HCT116 (cell line): Measurements from ENCODE around the gene KBTBD8. TPM values are rescaled to one million over a fixed set of nuclear protein-coding genes. Genes with fewer than 3 reads are reported as not detected.

ENCODE experiments used
- ATAC-seq: fragments of 200-7000 bp; cut with Tn5 transposase; 2 replicates; pipeline ENCODE4 v1.9.1; 2020; ENCODE audit warnings: mild to moderate bottlenecking, moderate library complexity
- BruUV-seq: library from RNA; stranded (reverse); fragments of 400-500 nt; replicated peaks from 2 replicates; lab custom pipeline; 2021; lab: Mats Ljungman, UMichigan
- CTCF ChIA-PET: fragments of 300-600 bp; sonication (Branson Sonifier 250); formaldehyde crosslinking; loops from one replicate; lab custom pipeline; 2021; ENCODE audit warnings: antibody characterized with exemption; lab: Charles Lee
- POLR2A ChIA-PET: fragments of 300-600, 350-600 bp; sonication (Branson Sonifier 250); formaldehyde crosslinking; loops from one replicate; lab custom pipeline; 2021; ENCODE audit warnings: antibody characterized with exemption; lab: Charles Lee
- RAD21 ChIA-PET, 2 experiments: fragments of 300-600 bp; sonication (Branson Sonifier 250); formaldehyde crosslinking; loops; one replicate each; lab custom pipeline; 2023; ENCODE audit warnings: low total read pairs in 2 of 2; ENCODE audit not compliant: uncharacterized antibody in 2 of 2, unreplicated experiment in 2 of 2, low non-redundant PET in 1 of 2; lab: Charles Lee
- DNase-seq: peaks from one replicate; pipeline ENCODE4 v3.0.0-alpha.2; 2010; ENCODE audit warnings: low read depth, low spot score
- H2AFZ ChIP-seq: fragments of 200-600 bp; shearing (Covaris generic), sonication (generic); 2 replicates; pipeline ENCODE4 v1.6.1; 2017; ENCODE audit warnings: low read depth, mixed run types, mixed read lengths, antibody characterized with exemption, low read length; ENCODE audit not compliant: poor library complexity, severe bottlenecking
- H3K27ac ChIP-seq: 2 replicates; pipeline ENCODE4 v1.5.1; 2012; ENCODE audit warnings: low read depth, low read length
- H3K27me3 ChIP-seq: fragments of 200-600 bp; sonication (generic); 2 replicates; pipeline ENCODE4 v1.6.1; 2016; ENCODE audit warnings: mixed run types, low read length, mixed read lengths; ENCODE audit not compliant: insufficient read depth
- H3K36me3 ChIP-seq, 2 experiments: fragments of 200-500 bp in 1 of 2; fragments of 200-600 bp in 1 of 2; sonication (Bioruptor generic) in 1 of 2; sonication (generic) in 1 of 2; 2 replicates each; pipeline versions ENCODE4 v1.5.1 to v1.6.1; 2014 to 2016; ENCODE audit warnings: low read length in 2 of 2, inconsistent platforms in 1 of 2, mixed read lengths in 1 of 2, mixed run types in 1 of 2; ENCODE audit not compliant: insufficient read depth in 2 of 2, control insufficient read depth in 1 of 2
- H3K4me1 ChIP-seq, 2 experiments: fragments of 200-600 bp in 1 of 2; sonication (generic) in 1 of 2; 2 replicates each; pipeline versions ENCODE4 v1.5.1 to v1.6.1; 2012 to 2017; ENCODE audit warnings: low read length in 2 of 2, inconsistent platforms in 1 of 2, mild to moderate bottlenecking in 1 of 2, mixed read lengths in 1 of 2, mixed run types in 1 of 2, moderate library complexity in 1 of 2; ENCODE audit not compliant: insufficient read depth in 2 of 2, control insufficient read depth in 1 of 2
- H3K4me2 ChIP-seq: fragments of 200-600 bp; sonication (generic); 2 replicates; pipeline ENCODE4 v1.6.1; 2017; ENCODE audit warnings: mixed run types, low read length, mixed read lengths
- H3K4me3 ChIP-seq, 2 experiments: fragments of 200-600 bp in 1 of 2; sonication (generic) in 1 of 2; replicated peaks in 1 of 2; 2 replicates each; pipeline ENCODE4 v1.5.1; 2011 to 2016; ENCODE audit warnings: low read length in 2 of 2, control low read depth in 1 of 2, low read depth in 1 of 2, mild to moderate bottlenecking in 1 of 2, mixed read lengths in 1 of 2, mixed run types in 1 of 2
- H3K79me2 ChIP-seq: fragments of 200-600 bp; sonication (generic); 2 replicates; pipeline ENCODE4 v1.6.1; 2017; ENCODE audit warnings: mild to moderate bottlenecking, mixed run types, low read length, moderate library complexity, mixed read lengths; ENCODE audit not compliant: insufficient read depth
- H3K9ac ChIP-seq: fragments of 200-600 bp; sonication (generic); 2 replicates; pipeline ENCODE4 v1.6.1; 2016; ENCODE audit warnings: low read length, mixed read lengths
- H3K9me2 ChIP-seq: fragments of 200-600 bp; sonication (generic), shearing (Covaris generic); 2 replicates; pipeline ENCODE4 v1.6.1; 2017; ENCODE audit warnings: mixed run types, mild to moderate bottlenecking, moderate library complexity; ENCODE audit not compliant: insufficient read depth
- H3K9me3 ChIP-seq, 2 experiments: fragments of 200-500 bp in 1 of 2; fragments of 200-600 bp in 1 of 2; sonication (Bioruptor generic) in 1 of 2; sonication (generic) in 1 of 2; 2 replicates each; pipeline ENCODE4 v1.6.1; 2014 to 2017; ENCODE audit warnings: low read length in 2 of 2, mixed read lengths in 2 of 2, inconsistent platforms in 1 of 2, low read depth in 1 of 2, mild to moderate bottlenecking in 1 of 2, mixed run types in 1 of 2, moderate library complexity in 1 of 2; ENCODE audit not compliant: control insufficient read depth in 1 of 2, insufficient read depth in 1 of 2
- H4K20me1 ChIP-seq: fragments of 200-600 bp; sonication (generic), shearing (Covaris generic); 2 replicates; pipeline ENCODE4 v1.6.1; 2017; ENCODE audit warnings: mixed run types, mild to moderate bottlenecking, moderate library complexity; ENCODE audit not compliant: insufficient read depth
- ATF3 ChIP-seq: IDR thresholded peaks from 2 replicates; pipeline ENCODE4 v1.6.1; 2012
- CBX3 ChIP-seq: IDR thresholded peaks from 2 replicates; pipeline ENCODE4 v1.6.1; 2012; ENCODE audit warnings: low read depth
- CEBPB ChIP-seq: IDR thresholded peaks from 2 replicates; pipeline ENCODE4 v1.6.1; 2012; ENCODE audit warnings: low read depth
- CTCF ChIP-seq, 3 experiments: fragments of 200-600 bp in 1 of 3; sonication (generic) in 1 of 3; IDR thresholded peaks in 2 of 3; conservative IDR thresholded peaks in 1 of 3; 2 replicates each; pipeline ENCODE4 v1.5.1; 2012 to 2017; ENCODE audit warnings: low read depth in 2 of 3, low read length in 2 of 3, antibody characterized with exemption in 1 of 3, borderline replicate concordance in 1 of 3, control low read depth in 1 of 3, mild to moderate bottlenecking in 1 of 3, mixed read lengths in 1 of 3, mixed run types in 1 of 3, moderate library complexity in 1 of 3; ENCODE audit not compliant: insufficient read depth in 1 of 3
- EGR1 ChIP-seq: IDR thresholded peaks from 2 replicates; pipeline ENCODE4 v1.6.1; 2012; ENCODE audit warnings: low read depth
- ELF1 ChIP-seq: IDR thresholded peaks from 2 replicates; pipeline ENCODE4 v1.6.1; 2012; ENCODE audit warnings: low read depth, borderline replicate concordance
- EZH2 ChIP-seq: fragments of 200-600 bp; sonication (generic); IDR thresholded peaks from 2 replicates; pipeline ENCODE4 v1.6.1; 2017; ENCODE audit warnings: antibody characterized with exemption, mixed run types
- EZH2phosphoT487 ChIP-seq: fragments of 200-600 bp; IDR thresholded peaks from 2 replicates; pipeline ENCODE4 v1.6.1; 2018; ENCODE audit warnings: antibody characterized with exemption, borderline replicate concordance
- FOSL1 ChIP-seq: IDR thresholded peaks from 2 replicates; pipeline ENCODE4 v1.6.1; 2012; ENCODE audit warnings: low read depth
- JUND ChIP-seq: IDR thresholded peaks from 2 replicates; pipeline ENCODE4 v1.6.1; 2012
- MAX ChIP-seq: IDR thresholded peaks from 2 replicates; pipeline ENCODE4 v1.6.1; 2012
- POLR2A ChIP-seq: IDR thresholded peaks from 2 replicates; pipeline ENCODE4 v1.7.0; 2011; ENCODE audit warnings: borderline replicate concordance; ENCODE audit not compliant: insufficient read depth, insufficient read length; ENCODE audit errors: extremely low read depth
- POLR2AphosphoS5 ChIP-seq: IDR thresholded peaks from 2 replicates; pipeline ENCODE4 v1.6.1; 2011; ENCODE audit warnings: mild to moderate bottlenecking, low read depth, low read length, moderate library complexity
- RAD21 ChIP-seq: IDR thresholded peaks from 2 replicates; pipeline ENCODE4 v1.6.1; 2012; ENCODE audit warnings: low read depth, mild to moderate bottlenecking
- REST ChIP-seq: IDR thresholded peaks from 2 replicates; pipeline ENCODE4 v1.6.1; 2012; ENCODE audit warnings: low read depth
- SP1 ChIP-seq: IDR thresholded peaks from 2 replicates; pipeline ENCODE4 v1.6.1; 2012; ENCODE audit warnings: low read depth
- ZFX ChIP-seq: fragments of 450-650 bp; IDR thresholded peaks from 2 replicates; pipeline ENCODE4 v1.6.1; 2017
- ZNF274 ChIP-seq: fragments of 200-500 bp; sonication (Bioruptor generic); IDR thresholded peaks from 2 replicates; pipeline ENCODE4 v1.6.1; 2014; ENCODE audit warnings: mild to moderate bottlenecking, low read depth, low read length, inconsistent platforms
- intact Hi-C: fragments of 100-400 bp; cut with micrococcal nuclease; formaldehyde crosslinking; loops from 2 replicates; pipeline ENCODE4 v1.10.0; 2022
- total RNA-seq: library from RNA; stranded (reverse); gene quantifications from one replicate; pipeline ENCODE4 v1.2.1, GENCODE V29; 2021; ENCODE audit not compliant: unreplicated experiment

Gene KBTBD8
- total RNA-seq, 1 experiment from 2014 or later = 1.4 TPM

GRCh38 chr3:66985336-66985920, 12.7 kb upstream of the KBTBD8 start:
- RAD21 ChIA-PET = no interaction called here
- no peak overlapping the region for H3K27ac ChIP-seq

More at GRCh38 chr3:66985336-66985920, 12.7 kb upstream of the KBTBD8 start:
- Histone ChIP-seq H3K9me2 (no peaks in the 10 kb centered on the region), H3K4me1 (peaks cover 0 to 5% of the 10 kb centered on the region in 2 experiments; a peak in 2 of 4 replicates), H3K9ac (no peak overlapping the region), H4K20me1 (no peaks in the 10 kb centered on the region), H3K36me3 (no peaks in the 10 kb centered on the region), H3K27me3 (no peaks in the 10 kb centered on the region), H3K9me3 (no peaks in the 10 kb centered on the region), H3K79me2 (no peaks in the 10 kb centered on the region), H3K4me2 (no peak overlapping the region), H2AFZ (no peak overlapping the region), H3K4me3 (no peak overlapping the region)
- no TSS peak for BruUV-seq
- ATAC-seq (no peak), DNase-seq (no peak)
- no peak for TF ChIP-seq EZH2phosphoT487
- TF ChIP-seq SP1 = no peak
- no peak for TF ChIP-seq CTCF (IDR thresholded peaks at IDR 0.05 in 2 of 3, conservative IDR thresholded peaks at IDR 0.05 in 1 of 3; ENCODE audit: borderline replicate concordance in 1 of 3, insufficient read depth in 1 of 3, low read depth in 2 of 3, low read length in 2 of 3)
- no peak for TF ChIP-seq ZFX
- no peak for TF ChIP-seq RAD21
- no peak for TF ChIP-seq ATF3
- TF ChIP-seq POLR2AphosphoS5 = no peak
- TF ChIP-seq ZNF274 = no peak
- no peak for TF ChIP-seq FOSL1
- no peak for TF ChIP-seq MAX
- no peak for TF ChIP-seq EGR1
- no peak for TF ChIP-seq EZH2
- no peak for TF ChIP-seq CEBPB
- TF ChIP-seq POLR2A = no peak
- no peak for TF ChIP-seq CBX3
- TF ChIP-seq JUND = no peak
- TF ChIP-seq ELF1 = no peak
- no peak for TF ChIP-seq REST
- POLR2A ChIA-PET = no interaction called here
- CTCF ChIA-PET = no interaction called here
- intact Hi-C loops = no loop called here
